Measurements from ENCODE around the gene PTPRN2.

- TF ChIP-seq CTCF (conservative IDR thresholded peaks at IDR 0.05 in 1 of 2, IDR thresholded peaks at IDR 0.05 in 1 of 2; ENCODE audit: extremely low read depth in 1 of 2, insufficient read depth in 1 of 2, low read depth in 1 of 2, low read length in 2 of 2) (no peak), EZH2 (IDR thresholded peaks at IDR 0.05; ENCODE audit: borderline replicate concordance, low read length) (no peak)
Observed at GRCh38 chr7:158033196-158033595, 554.4 kb downstream of the PTPRN2 start.

Measured in mammary epithelial cell (primary cell).